Cardiac fibroblast (primary cell): ENCODE measurements around the gene PSEN1.
"Not testable (repeated sequence)": the region's sequence is repeated elsewhere in the genome, so short reads cannot be mapped to it uniquely, and the experiment has no call there.

ENCODE experiments used
- DNase-seq, 2 donors: peaks; one replicate each; pipeline versions ENCODE4 v3.0.0 to v3.0.0-alpha.2; 2010; ENCODE audit warnings: low read depth in 2 of 2
- H3K4me3 ChIP-seq, 2 donors: replicated peaks in 1 of 2; 1 replicate in 1 of 2; 2 replicates in 1 of 2; pipeline ENCODE4 v1.5.1; 2011; ENCODE audit warnings: low read depth in 2 of 2, low read length in 2 of 2, mild to moderate bottlenecking in 2 of 2, moderate library complexity in 1 of 2
- TF ChIP-seq, protein P1 (sequence below): IDR thresholded peaks from one replicate; pipeline ENCODE4 v1.5.1; 2011; ENCODE audit warnings: low read depth, mild to moderate bottlenecking, low read length, inconsistent platforms

PSEN1 gene

DNA sequence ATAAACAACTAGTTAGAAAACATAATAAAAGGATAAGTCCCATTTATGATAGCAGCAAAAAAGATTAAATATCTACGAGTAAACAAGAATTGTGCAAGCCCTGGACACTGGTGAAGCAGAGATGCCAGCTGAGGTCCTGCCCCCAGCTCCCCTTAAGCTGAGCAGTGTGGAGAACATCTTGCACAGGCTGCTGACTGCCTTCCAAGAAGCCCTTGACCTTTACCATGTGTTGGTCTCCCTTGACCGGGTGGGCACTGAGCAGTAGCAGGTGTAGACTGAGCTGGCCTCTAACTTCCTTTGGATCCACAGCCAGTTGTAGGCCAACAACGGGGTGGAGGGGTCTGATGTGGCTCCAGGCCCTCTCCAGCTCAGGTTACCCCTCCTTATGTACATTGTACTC is 53.3 kb downstream of the PSEN1 start:
- TF ChIP-seq, protein P1, sequence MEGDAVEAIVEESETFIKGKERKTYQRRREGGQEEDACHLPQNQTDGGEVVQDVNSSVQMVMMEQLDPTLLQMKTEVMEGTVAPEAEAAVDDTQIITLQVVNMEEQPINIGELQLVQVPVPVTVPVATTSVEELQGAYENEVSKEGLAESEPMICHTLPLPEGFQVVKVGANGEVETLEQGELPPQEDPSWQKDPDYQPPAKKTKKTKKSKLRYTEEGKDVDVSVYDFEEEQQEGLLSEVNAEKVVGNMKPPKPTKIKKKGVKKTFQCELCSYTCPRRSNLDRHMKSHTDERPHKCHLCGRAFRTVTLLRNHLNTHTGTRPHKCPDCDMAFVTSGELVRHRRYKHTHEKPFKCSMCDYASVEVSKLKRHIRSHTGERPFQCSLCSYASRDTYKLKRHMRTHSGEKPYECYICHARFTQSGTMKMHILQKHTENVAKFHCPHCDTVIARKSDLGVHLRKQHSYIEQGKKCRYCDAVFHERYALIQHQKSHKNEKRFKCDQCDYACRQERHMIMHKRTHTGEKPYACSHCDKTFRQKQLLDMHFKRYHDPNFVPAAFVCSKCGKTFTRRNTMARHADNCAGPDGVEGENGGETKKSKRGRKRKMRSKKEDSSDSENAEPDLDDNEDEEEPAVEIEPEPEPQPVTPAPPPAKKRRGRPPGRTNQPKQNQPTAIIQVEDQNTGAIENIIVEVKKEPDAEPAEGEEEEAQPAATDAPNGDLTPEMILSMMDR = no peak
- no peak for DNase-seq
- no peak overlapping the region for H3K4me3 ChIP-seq

DNA sequence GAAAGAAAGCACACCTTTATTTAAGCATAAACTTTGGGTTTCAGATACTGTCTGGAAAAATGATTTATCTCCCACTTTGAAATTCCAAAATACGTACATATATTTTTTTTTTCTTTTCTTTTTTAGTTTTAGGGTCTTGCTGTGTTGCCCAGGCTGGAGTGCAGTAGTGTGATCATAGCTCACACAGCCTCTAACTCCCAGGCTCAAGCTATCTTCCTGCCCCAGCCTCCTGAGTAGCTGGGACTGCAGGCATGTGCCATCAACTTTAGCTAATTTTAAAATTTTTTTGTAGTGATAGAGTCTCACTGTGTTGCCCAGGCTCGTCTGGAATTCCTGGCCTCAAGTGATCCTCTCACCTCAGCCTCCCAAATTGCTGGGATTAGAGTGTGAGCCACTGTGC is 55.1 kb downstream of the PSEN1 start:
- TF ChIP-seq, protein P1 = no peak
- DNase-seq = no peak
- no peak overlapping the region for H3K4me3 ChIP-seq

DNA sequence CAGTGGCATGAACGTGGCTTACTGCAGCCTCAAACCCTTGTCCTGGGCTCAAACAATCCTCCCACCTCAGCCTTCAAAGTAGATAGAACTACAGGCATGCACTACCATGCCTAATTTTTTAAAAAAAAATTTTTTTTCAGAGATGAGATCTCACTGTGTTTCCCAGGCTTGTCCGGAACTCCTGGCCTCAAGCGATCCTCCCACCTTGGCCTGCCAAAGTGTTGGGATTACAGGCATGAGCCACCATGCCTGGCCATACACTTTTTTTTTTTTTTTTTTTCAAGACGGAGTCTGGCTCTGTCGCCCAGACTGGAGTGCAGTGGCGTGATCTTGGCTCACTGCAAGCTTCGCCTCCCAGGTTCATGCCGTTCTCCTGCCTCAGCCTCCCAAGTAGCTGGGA is 58.0 kb downstream of the PSEN1 start:
- DNase-seq, H3K4me3 ChIP-seq: not testable (repeated sequence)

DNA sequence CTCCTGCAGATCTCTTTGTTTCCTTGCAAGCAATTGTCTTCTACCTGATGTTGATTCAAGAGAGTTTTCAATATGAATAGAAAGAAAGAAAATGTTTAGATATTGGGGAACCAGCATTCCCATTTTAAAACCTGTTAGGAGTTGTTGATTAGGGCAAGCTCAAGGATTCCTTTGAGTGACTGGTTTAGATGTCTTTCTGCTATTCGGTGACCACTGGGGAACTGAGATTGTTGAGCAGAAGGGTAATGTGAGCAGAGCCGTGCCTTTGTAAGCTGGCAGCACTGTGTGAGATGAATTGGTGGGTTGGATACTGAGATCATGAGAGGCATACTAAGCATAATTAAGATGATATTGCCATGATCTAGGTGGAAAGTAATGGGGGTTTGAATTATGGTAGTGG is 61.9 kb downstream of the PSEN1 start:
- no peak for DNase-seq
- TF ChIP-seq, protein P1 = no peak
- H3K4me3 ChIP-seq = no peak overlapping the region

DNA sequence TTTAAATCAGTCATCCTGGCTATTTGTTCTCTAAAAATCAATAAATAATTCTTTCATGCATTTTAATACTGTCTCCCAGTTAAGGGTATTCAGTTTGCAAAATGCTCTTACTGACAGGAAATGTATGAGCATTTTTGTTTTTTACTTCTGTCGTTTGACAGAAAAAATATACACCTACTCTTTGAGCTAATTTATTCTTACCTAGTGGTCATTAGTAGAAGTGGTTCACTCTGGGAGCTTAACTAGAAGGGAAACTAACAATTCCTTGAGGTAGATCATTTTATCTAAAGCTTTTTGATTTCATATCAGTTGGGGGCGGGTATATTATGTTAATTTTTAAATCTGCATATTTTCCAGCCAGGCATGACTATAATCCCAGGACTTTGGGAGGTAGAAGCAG is 67.2 kb downstream of the PSEN1 start:
- TF ChIP-seq, protein P1 = no peak
- H3K4me3 ChIP-seq = no peak overlapping the region
- DNase-seq = no peak

DNA sequence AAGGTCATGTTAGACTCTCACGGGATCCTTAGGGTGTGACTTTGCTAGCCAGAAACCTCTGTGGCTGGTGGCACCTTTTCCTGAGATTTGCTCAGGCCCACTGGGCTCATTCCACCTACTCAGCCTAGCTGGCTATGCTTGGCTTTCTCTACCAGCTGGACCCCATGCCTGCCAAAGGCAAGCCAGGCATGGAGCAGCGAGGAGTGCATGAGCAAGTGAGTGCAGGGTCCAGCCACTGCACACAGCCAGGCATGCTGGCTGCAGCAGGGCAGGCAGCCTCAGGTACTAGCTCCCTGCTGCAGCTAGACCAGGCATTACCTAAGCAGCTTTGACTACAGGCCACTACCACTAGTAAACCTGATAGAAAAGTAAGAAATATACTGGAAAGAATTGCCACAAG is 71.3 kb downstream of the PSEN1 start:
- no peak for DNase-seq
- TF ChIP-seq, protein P1 = no peak
- H3K4me3 ChIP-seq = no peak overlapping the region

DNA sequence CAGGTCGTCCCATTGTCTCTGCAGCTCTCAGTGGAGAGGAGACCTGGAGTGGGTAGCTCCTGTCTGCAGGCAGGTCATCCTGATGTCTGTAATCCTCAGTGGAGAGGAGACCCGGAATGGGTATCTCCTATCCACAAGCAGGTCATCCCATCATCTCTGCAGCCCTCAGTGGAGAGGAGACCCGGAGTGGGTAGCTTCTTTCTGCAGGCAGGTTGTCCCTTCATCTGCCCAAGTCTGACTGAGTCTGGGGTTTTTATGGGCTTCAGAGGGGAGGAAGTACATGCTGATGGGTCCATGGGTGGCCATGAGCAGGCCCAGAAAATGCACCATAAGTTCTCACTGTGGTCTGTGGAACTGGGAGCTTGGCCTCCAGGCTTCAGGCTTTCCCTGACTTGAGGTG is 72.1 kb downstream of the PSEN1 start:
- DNase-seq = no peak
- TF ChIP-seq, protein P1 = no peak
- H3K4me3 ChIP-seq = no peak overlapping the region

DNA sequence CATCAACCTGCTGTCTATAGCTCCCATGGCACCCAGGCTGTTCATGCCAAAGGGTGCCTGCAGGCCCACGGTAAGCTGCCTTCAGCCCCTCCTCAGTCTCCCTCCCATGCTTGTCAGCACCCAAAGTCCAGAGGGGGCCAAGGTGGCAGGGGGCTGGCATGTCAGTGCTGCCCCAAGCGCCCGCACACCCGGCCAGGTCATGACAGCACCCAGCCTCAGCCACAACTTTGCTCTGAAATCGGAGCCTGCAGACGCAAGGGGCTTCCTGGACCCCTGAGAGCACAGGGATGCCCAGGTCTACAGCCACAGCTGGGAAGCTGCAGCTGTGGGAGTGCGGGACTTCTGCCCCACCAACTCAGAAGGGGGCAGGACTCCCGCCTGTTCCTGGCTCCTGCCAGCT is 72.5 kb downstream of the PSEN1 start:
- no peak overlapping the region for H3K4me3 ChIP-seq
- TF ChIP-seq, protein P1 = no peak
- DNase-seq = no peak
